Measurements from ENCODE around the gene DMD.

The DMD gene

GRCh38 chrX:31545726-31546125, 1665.6 kb downstream of the DMD start:
- FAIRE-seq: no peak

DNA sequence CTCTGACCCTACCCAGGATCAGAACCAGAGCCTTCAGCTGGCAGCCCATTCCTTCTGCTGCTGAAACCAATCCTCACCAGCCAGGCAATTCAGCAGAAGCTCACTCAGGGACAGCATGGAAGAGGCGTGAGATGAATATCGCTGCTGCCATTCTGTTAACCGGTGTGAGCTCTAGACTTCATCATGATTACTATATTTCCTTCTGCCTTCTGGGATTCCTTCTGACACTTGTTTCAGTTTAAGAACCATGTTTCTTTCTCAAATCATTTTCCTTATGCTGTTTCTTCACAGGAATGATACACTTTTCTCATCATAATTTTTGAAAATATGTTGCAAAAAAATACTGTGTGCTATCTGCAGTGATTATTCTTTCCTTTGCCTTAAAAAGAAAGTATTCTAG, 1666.2 kb downstream of the DMD start:
- TF ChIP-seq, protein P1, sequence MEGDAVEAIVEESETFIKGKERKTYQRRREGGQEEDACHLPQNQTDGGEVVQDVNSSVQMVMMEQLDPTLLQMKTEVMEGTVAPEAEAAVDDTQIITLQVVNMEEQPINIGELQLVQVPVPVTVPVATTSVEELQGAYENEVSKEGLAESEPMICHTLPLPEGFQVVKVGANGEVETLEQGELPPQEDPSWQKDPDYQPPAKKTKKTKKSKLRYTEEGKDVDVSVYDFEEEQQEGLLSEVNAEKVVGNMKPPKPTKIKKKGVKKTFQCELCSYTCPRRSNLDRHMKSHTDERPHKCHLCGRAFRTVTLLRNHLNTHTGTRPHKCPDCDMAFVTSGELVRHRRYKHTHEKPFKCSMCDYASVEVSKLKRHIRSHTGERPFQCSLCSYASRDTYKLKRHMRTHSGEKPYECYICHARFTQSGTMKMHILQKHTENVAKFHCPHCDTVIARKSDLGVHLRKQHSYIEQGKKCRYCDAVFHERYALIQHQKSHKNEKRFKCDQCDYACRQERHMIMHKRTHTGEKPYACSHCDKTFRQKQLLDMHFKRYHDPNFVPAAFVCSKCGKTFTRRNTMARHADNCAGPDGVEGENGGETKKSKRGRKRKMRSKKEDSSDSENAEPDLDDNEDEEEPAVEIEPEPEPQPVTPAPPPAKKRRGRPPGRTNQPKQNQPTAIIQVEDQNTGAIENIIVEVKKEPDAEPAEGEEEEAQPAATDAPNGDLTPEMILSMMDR (IDR thresholded peaks at IDR 0.05; ENCODE audit: insufficient read depth, missing control alignments): no peak
- DNase-seq (ENCODE audit: insufficient read length, low spot score) (no peak), FAIRE-seq (no peak)

More at GRCh38 chrX:31545726-31546125, 1665.6 kb downstream of the DMD start:
- TF ChIP-seq, protein P1 (IDR thresholded peaks at IDR 0.05; ENCODE audit: insufficient read depth, missing control alignments): no peak
- no peak for DNase-seq (ENCODE audit: insufficient read length, low spot score)

DNA sequence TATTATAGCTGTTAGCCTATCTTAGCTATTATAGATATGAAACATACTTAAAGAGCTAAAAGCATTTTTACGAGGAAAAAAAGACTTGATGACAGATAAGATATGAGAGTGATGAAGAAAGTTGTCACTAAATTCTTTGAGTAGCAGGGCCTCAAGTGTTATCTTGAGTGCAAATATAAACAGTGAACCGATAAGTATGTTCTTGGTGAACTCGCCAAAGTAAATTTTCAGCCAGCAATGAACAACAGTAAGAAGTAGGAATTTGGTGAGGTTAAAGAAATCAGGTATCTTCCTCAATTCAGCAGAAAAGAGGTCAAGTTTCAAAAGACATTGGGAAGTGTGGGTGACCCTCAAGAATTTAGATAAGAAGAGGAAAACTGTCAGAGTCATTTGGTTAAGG, 1667.7 kb downstream of the DMD start:
- FAIRE-seq: no peak
- no peak for DNase-seq (ENCODE audit: insufficient read length, low spot score)
- TF ChIP-seq, protein P1 (IDR thresholded peaks at IDR 0.05; ENCODE audit: insufficient read depth, missing control alignments): no peak

DNA sequence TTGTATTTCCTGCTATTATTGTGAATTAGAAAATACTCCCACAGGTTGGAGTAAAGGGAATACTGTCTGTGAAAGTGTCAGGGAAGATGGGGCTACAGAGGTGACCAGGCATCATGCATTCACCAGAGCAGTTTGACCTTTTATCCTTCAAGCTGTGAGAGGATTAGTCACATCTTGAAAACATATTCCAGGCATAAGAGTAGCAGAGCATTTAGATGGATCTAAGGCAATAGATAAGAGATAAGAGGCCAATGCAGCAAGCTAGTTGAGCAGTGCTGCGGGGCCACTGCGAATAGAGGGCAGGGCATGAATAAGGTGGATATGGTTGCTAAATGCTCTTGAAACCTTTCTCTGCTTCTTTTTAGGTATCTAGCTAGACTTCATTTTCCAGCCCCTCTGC, 1668.8 kb downstream of the DMD start:
- TF ChIP-seq, protein P1 (IDR thresholded peaks at IDR 0.05; ENCODE audit: insufficient read depth, missing control alignments): no peak
- FAIRE-seq: no peak

DNA sequence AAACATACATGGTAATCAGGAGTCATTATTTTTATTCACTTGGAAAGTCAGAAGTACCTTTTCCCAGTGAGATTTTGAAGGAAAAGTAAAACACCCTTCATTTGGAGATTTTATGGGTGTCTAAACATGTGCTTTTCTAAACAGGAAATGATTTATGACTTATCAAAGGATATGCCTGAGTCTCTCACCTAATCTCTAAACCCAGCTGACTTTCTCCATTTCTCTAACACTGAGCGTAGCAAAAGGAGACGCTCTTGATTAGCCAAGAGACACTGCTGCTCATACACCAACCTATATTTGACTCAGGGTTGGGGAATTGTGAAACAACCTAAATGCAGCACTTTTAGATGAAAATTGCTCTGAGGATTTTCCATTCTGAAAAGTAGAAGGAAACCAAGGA, 1671.0 kb downstream of the DMD start:
- DNase-seq (ENCODE audit: insufficient read length, low spot score) (no peak), FAIRE-seq (no peak)
- TF ChIP-seq, protein P1 (IDR thresholded peaks at IDR 0.05; ENCODE audit: insufficient read depth, missing control alignments): no peak

More for the DNA sequence above, 1668.8 kb downstream of the DMD start:
- DNase-seq (ENCODE audit: insufficient read length, low spot score): no peak

DNA sequence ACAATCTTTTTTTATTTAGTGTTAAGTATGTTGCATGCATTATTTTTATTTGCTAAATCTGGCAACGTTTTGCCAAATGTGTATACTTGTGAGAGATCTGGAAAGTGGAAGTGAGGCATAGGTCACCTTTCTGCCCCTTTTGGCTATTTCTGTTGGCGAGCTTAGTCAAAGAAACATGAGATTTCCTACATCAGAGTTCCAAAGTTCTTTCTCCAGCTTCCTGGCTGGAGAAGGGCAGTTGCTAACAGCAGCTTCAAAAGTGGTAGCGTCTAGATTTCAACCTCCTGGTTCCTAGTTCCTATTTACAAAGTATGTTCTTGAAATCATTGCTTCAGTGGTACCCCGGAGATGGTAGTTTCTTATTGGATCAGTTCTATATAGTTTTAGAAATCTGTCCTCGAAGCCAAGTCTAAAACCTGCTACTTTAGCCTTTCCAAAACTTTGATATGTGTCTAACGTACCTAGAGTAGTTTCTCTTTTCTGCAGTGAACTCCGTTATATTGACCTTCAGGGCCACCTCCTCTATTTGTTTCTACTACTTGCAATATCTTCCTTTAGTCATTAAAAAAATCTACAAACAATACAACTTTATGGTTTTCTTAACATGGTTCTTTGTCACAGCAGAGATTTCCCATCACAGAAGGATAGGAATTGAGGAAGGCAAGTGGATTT, 1683.8 kb downstream of the DMD start:
- DNase-seq (ENCODE audit: insufficient read length, low spot score): no peak
- no peak for FAIRE-seq
- TF ChIP-seq, protein P1 (IDR thresholded peaks at IDR 0.05; ENCODE audit: insufficient read depth, missing control alignments): no peak

DNA sequence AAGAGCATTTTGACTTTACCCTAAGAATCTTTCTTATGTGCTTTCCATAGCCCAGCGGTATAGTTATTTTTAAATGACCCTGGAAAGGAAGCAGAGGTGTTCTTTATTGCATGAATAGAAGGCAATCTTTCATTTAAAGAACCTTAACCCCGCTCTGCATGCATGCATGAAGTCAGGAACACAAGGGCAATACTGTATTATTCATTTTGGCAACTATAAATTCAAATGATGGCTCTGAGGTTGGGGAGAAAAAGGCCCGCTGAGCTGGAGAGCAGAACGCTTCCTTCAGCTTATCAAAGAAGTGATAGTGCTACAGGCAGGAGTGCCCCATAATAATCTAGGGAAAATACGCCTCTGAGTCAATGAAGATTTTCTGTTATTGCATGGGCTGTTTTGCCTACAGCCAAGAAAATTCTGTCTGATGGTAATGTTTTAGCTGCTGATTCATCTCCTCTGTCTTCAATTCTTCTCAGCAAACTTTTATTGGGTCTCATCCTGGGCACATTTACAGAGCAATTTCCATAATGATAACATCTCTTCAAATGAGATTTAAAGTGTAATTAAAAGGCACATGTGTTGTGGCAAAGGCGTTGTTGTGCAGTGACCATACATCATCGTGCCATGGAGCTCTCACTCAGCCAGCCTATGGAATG, 1687.3 kb downstream of the DMD start:
- no peak for DNase-seq (ENCODE audit: insufficient read length, low spot score)
- FAIRE-seq: no peak
- TF ChIP-seq, protein P1 (IDR thresholded peaks at IDR 0.05; ENCODE audit: insufficient read depth, missing control alignments): no peak

Measured in D721Med (cell line).